Ishikawa (cell line): Measurements from ENCODE around the gene THOC5.

Experiments
- CEBPB ChIP-seq: IDR thresholded peaks from 2 replicates; pipeline ENCODE4 v1.6.1; 2012
- CREB1 ChIP-seq: IDR thresholded peaks from 2 replicates; pipeline ENCODE4 v1.6.1; 2012; ENCODE audit warnings: low read depth
- RAD21 ChIP-seq: IDR thresholded peaks from 2 replicates; pipeline ENCODE4 v1.6.1; 2012; ENCODE audit warnings: low read depth
- YY1 ChIP-seq: IDR thresholded peaks from 2 replicates; pipeline ENCODE4 v1.6.1; 2012; ENCODE audit warnings: low read depth
- TF ChIP-seq, protein P1 (sequence below): IDR thresholded peaks from 2 replicates; pipeline ENCODE4 v1.6.1; 2012; ENCODE audit warnings: low read depth, mild to moderate bottlenecking

GRCh38 chr22:29581799-29582198 is 28.2 kb upstream of the THOC5 start:
- TF ChIP-seq CEBPB (no peak), CREB1 (no peak), YY1 (no peak), RAD21 (no peak)
- TF ChIP-seq, protein P1, sequence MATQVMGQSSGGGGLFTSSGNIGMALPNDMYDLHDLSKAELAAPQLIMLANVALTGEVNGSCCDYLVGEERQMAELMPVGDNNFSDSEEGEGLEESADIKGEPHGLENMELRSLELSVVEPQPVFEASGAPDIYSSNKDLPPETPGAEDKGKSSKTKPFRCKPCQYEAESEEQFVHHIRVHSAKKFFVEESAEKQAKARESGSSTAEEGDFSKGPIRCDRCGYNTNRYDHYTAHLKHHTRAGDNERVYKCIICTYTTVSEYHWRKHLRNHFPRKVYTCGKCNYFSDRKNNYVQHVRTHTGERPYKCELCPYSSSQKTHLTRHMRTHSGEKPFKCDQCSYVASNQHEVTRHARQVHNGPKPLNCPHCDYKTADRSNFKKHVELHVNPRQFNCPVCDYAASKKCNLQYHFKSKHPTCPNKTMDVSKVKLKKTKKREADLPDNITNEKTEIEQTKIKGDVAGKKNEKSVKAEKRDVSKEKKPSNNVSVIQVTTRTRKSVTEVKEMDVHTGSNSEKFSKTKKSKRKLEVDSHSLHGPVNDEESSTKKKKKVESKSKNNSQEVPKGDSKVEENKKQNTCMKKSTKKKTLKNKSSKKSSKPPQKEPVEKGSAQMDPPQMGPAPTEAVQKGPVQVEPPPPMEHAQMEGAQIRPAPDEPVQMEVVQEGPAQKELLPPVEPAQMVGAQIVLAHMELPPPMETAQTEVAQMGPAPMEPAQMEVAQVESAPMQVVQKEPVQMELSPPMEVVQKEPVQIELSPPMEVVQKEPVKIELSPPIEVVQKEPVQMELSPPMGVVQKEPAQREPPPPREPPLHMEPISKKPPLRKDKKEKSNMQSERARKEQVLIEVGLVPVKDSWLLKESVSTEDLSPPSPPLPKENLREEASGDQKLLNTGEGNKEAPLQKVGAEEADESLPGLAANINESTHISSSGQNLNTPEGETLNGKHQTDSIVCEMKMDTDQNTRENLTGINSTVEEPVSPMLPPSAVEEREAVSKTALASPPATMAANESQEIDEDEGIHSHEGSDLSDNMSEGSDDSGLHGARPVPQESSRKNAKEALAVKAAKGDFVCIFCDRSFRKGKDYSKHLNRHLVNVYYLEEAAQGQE, result no peak
